ENCODE data around the gene ADAMTS2. TPM values are rescaled to one million over a fixed set of nuclear protein-coding genes. Genes with fewer than 3 reads are reported as not detected.

Gene ADAMTS2
- total and polyA plus RNA-seq, 2 of the 8 experiments (the other 6 are each of a cell fraction or from before 2014, with no cell fraction given), result 6.6 to 7.3 TPM

DNA sequence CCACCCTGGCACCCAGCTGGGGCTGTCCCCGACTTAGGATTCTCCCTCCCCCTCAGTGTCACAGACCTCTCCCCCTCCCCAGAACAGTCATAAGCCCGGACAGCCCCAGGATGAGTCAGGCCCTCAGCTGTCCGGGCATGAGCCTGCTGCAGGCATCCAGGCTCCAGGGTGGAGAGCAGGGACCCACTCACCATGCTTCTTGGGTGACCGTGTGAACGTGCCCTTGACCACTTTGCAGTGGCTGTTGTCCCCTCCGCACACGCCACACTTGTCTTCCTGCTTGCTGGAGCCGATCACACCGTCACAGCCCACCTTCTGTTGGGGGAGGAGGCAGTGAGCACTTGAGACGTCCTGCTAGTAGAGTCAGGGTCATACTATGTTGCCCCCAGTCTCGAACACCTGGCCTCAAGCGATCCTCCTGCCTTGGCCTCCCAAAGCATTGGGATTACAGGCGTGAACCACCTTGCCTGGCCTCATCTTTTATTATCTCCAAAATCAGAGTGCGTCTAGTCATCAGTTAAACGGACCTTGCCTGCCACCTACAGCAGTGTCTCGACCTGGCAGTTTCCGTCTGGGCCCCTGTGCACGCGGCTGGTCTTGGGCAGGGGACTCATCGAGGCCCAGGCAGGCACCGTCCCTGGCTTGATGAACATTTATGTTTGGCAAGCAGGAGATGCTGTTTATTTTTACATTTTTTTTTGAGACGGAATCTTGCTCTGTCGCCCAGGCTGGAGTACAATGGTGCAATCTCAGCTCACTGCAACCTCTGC, 212.5 kb downstream of the ADAMTS2 start:
- H2AK5ac ChIP-seq (ENCODE audit: low read depth, low read length), result no peak overlapping the region
- no peak overlapping the region for H2BK12ac ChIP-seq (ENCODE audit: low read depth, low read length)
- peaks cover 7 to 9% of the 10 kb centered on the region in 2 experiments; a peak in 2 of 4 replicates for H3K9me3 ChIP-seq (ENCODE audit: insufficient read depth in 2 of 2, low read depth in 1 of 2, low read length in 1 of 2)
- no peak overlapping the region for H3K56ac ChIP-seq (replicated peaks; ENCODE audit: insufficient read length, low read depth, low read length)
- no peaks in the 10 kb centered on the region for H3K27me3 ChIP-seq (replicated peaks in 1 of 4; ENCODE audit: control insufficient read depth in 3 of 4, extremely low read depth in 1 of 4, insufficient read depth in 3 of 4, low read length in 3 of 4)
- H3K4me2 ChIP-seq (ENCODE audit: insufficient read depth in 1 of 2, low read depth in 2 of 2, low read length in 2 of 2), result no peak overlapping the region
- no peak overlapping the region for H3K14ac ChIP-seq (ENCODE audit: insufficient read length)
- CTCF ChIA-PET (ENCODE audit: partially characterized antibody), result interaction anchor here (0.9 to 1.1 kb wide), 2 partner anchors 11 to 171 kb away, joined by 3 to 5 read pairs; no protein-coding TSS in a partner anchor
- no peak overlapping the region for H4K91ac ChIP-seq (replicated peaks; ENCODE audit: insufficient read length, low read length)
- H3K27ac ChIP-seq (ENCODE audit: low read depth, low read length), result no peak overlapping the region
- H3K4me1 ChIP-seq (replicated peaks in 1 of 4; ENCODE audit: control insufficient read depth in 3 of 4, insufficient read depth in 4 of 4, low read length in 3 of 4), result no peaks in the 10 kb centered on the region
- no peak overlapping the region for H2BK15ac ChIP-seq (ENCODE audit: low read length)
- no peak for FAIRE-seq
- DNase-seq (ENCODE audit: low read depth in 1 of 2, low spot score in 2 of 2), result no peak
- H3K23ac ChIP-seq (ENCODE audit: insufficient read length), result no peak overlapping the region
- H2BK120ac ChIP-seq (replicated peaks; ENCODE audit: low read depth, low read length), result no peak overlapping the region
- H3K9ac ChIP-seq (replicated peaks in 1 of 4; ENCODE audit: extremely low read depth in 1 of 4, low read depth in 3 of 4, low read length in 3 of 4), result no peak overlapping the region
- no peak overlapping the region for H2AFZ ChIP-seq (ENCODE audit: low read length)
- no peak overlapping the region for H3K4ac ChIP-seq (replicated peaks; ENCODE audit: insufficient read length, low read depth, low read length)
- H3K79me2 ChIP-seq (ENCODE audit: control insufficient read depth in 1 of 2, insufficient read depth in 2 of 2, low read length in 2 of 2), result no peaks in the 10 kb centered on the region
- 87% methylated on average over 21 of the region's 23 CpGs; no CpG with 5 or more reads in 1 of the 2 experiments for WGBS, 2 experiments (ENCODE audit: extremely low coverage in 1 of 2, insufficient coverage in 1 of 2, insufficient read length in 1 of 2, insufficient replicate concordance in 2 of 2, low coverage in 1 of 2, low lambda C conversion rate in 2 of 2, missing lambda C conversion rate in 1 of 2)
- H4K20me1 ChIP-seq (replicated peaks in 1 of 2; ENCODE audit: control insufficient read depth in 1 of 2, insufficient read depth in 2 of 2, low read length in 2 of 2), result no peaks in the 10 kb centered on the region
- POLR2A ChIA-PET (ENCODE audit: partially characterized antibody), result no interaction called here
- H3K23me2 ChIP-seq (ENCODE audit: low read depth, low read length), result no peaks in the 10 kb centered on the region
- H2BK5ac ChIP-seq (ENCODE audit: low read depth, low read length), result no peak overlapping the region
- H3K79me1 ChIP-seq (ENCODE audit: low read depth, low read length), result no peaks in the 10 kb centered on the region
- H3K4me3 ChIP-seq (ENCODE audit: extremely low read depth in 1 of 4, insufficient read depth in 2 of 4, low read depth in 3 of 4, low read length in 4 of 4), result no peak overlapping the region
- no peak overlapping the region for H2BK20ac ChIP-seq (ENCODE audit: low read length)
- no peak overlapping the region for H4K5ac ChIP-seq (ENCODE audit: insufficient read length, low read depth, low read length)
- no peaks in the 10 kb centered on the region for H3K36me3 ChIP-seq (ENCODE audit: control insufficient read depth in 2 of 4, insufficient read depth in 4 of 4, low read length in 3 of 4)
- no peak overlapping the region for H3K18ac ChIP-seq (ENCODE audit: extremely low read depth, low read length)
- H4K8ac ChIP-seq (ENCODE audit: extremely low read depth, insufficient read depth, low read length), result peak overlapping the region; percentile 51; the same call in 1 of the 2 replicates
- TF ChIP-seq JUN (IDR thresholded peaks at IDR 0.05; ENCODE audit: low read depth, low read length), result no peak
- peak; percentile 17 to 31; a peak in 3 of 4 replicates for TF ChIP-seq RAD21 (IDR thresholded peaks at IDR 0.05 in 1 of 2, conservative IDR thresholded peaks at IDR 0.05 in 1 of 2; ENCODE audit: low read depth in 2 of 2, low read length in 2 of 2)
